GM19240 (cell line): Measurements from ENCODE around the gene FAM53C.
"Not testable (repeated sequence)": the region's sequence is repeated elsewhere in the genome, so short reads cannot be mapped to it uniquely, and the experiment has no call there.

Source experiments
- DNase-seq: peaks from one replicate; pipeline ENCODE4 v3.0.0; 2011; ENCODE audit warnings: low spot score; ENCODE audit not compliant: insufficient read length

FAM53C gene

DNA sequence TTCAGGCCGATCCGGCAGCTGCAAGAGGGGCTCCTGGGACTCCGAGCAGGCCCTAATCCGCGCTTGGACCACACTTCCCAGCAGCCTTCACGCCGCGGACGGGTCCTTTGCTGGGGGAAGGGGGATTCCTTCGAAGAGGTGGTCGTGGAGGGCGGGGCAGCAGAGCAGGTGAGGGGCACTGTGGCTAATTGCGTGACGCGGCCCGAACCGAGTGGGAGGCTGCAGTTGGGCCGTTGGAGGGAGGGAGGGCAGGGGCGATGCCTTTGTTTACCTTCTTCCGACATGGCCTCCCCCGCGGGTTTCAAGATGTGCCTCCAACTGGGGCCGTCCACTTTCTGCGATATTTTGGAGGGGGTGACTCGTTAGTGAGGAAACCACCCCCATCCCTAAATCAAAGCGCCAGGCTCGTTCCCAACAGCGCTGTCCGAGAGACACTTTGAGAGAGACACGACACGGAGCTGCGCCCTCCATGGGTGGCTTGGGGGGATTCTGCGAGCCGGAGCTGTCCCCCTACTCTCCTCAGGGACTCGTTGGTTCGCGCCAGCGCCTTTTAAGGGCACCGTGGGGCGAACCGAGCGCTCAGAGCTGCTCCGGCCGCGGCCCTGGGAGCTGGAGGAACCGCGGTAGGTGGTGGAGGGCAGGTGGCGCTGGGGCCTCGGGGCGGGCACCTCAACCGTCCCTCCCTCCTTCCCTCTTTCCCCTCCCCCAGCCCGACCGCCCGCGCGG, at the start of gene FAM53C:
TSS of gene FAM53C (plus strand) at position 582 of the 726 bp plus-strand sequence. CDS start 3,070 bp downstream, outside the sequence.
- peak; percentile 80 for DNase-seq

DNA sequence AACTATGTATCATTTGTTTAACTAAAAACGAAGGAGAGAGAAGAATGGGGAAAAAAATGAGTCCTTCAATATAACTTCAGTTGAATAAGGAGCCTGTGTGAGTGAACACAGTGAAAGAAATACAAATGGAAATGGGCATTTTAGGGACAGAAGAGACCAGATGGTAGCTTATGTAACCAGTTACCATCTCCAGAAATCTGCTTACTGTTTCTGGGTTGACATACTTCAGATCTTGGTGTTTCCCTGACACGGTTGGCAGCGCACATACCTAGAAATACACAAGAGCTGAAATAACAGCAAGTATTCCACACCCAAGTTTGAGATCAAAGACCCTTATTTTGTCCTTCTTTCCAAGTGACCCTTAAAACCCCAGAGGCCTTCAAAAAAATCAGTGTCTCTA, 48.8 kb upstream of the FAM53C start:
- no peak for DNase-seq

DNA sequence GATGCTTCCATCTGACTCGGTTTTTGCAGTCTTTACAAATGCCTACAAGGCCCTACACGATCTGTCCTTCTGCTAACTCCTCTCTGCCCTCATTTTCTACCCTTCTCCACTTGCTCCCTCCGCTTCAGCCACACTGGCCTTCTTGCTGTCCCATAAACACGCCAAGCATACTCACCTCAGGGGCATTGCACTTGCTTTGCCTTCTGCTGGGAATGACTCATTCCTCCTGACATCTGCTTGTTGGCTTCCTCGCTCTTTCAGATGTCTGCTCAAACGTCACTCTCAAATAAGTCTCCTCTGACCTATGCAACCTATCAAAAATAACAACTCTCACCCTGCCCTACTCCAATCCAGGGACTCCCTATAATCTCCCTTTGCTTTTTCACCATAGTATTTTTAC, 34.7 kb upstream of the FAM53C start:
- DNase-seq, result no peak

DNA sequence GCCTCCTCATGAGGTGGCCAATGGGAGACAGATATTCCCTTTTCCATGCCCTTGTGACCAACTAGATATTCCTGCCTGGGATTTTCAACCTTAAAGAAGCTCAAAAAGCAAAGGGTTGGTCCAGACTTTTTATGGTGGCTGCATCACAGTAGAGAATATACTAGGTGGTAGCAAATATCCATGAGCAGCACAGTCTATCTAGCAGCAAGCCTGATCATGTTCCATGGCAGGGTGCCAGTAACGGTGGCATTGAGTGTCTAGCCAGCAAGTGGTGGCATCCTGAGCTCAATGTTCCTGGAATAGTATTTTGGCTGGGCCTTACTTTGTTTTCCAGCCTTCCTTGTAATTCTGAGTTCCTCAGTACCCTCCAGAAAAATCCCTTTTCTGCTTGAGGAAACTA, 32.3 kb upstream of the FAM53C start:
- DNase-seq, result no peak

DNA sequence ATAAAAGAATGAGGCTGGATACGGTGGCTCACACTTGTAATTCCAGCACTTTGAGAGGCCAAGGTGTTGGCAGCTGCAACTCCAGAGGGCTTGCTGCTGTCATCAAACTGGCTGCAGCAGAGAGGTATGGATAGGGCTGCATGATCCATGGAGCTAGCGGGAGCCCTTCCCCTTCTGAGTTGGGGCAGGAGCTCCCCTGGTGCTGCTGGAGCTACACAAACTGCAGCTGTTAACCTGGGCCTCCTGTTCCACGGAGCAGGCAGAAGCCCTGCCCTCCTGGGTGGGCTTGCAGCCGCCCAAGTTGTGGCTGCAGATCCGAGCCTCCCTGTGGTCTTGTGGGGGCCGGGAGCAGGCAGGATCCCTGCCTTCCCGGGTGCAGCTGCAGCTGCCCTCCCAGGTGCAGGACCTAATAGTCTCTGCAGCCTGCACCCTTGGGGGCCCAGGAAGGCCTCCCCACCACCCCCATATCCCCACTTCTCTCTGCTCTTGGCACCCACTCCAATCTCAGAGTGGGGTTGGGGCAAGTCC, 22.3 kb upstream of the FAM53C start:
- DNase-seq, result no peak

DNA sequence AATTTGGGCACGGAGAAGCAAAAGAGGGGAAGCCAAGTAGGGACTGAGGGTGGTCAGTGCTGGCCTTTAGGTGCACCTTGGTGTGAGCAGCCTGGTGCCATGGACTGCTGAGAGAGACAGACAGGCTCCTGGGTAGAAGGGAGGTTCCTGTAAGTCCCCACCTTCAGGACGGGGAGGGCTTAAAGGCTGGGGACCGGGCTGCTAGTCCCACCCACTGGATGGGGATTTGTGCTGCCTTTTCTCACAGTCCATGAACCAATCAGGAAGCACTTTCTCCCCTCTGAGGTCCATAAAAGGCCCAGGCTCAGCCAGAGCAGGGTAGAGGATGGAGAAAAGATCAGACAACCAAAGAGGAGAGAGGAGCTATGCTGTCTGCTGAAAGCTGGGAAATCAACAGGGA, 21.7 kb upstream of the FAM53C start:
- DNase-seq, result no peak

DNA sequence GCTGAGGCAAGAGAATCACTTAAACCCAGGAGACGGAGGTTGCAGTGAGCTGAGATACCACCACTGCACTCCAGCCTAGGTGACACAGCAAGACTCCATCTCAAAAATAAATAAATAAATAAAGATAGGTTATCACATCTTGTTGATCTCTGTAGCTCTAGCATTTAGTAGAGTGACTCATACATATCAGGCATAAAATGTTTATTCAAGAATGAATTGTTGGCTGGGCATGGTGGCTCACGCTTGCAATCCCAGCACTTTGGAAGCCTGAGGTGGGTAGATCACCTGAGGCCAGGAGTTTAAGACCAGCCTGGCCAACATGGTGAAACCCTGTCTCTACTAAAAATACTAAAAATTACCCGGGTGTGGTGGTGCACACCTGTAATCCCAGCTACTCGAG, 19.9 kb upstream of the FAM53C start:
- not testable (repeated sequence) for DNase-seq

DNA sequence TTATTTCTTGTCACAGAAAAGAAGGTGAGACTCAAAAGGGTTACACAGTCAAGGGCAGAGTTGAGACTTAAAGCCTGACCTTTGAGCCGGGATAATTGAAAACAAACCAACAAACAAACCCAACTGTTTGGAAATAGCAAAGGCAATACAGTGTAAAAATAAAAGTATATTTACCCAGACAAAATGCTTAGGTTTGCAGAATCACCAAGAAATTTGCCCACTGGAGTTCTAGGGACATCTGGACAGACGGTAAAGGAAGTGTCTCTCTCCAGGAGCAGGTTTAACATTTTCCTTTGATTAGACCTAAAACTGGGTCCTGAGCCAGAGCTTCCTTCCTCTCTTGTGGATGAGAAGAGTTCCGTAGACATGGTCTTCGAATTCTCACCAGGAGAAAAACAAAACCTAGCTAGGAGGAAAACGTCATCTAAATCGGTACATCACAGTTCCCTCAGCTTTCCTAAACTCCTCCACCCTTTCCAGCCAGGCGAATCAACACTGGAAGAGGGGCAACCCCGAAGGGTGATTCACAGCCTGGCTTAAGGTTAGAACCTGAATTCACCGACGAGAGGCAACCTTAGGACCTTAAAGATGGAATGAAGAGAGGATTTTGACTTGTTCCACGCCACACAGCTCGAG, 7.1 kb upstream of the FAM53C start:
- DNase-seq, result no peak

DNA sequence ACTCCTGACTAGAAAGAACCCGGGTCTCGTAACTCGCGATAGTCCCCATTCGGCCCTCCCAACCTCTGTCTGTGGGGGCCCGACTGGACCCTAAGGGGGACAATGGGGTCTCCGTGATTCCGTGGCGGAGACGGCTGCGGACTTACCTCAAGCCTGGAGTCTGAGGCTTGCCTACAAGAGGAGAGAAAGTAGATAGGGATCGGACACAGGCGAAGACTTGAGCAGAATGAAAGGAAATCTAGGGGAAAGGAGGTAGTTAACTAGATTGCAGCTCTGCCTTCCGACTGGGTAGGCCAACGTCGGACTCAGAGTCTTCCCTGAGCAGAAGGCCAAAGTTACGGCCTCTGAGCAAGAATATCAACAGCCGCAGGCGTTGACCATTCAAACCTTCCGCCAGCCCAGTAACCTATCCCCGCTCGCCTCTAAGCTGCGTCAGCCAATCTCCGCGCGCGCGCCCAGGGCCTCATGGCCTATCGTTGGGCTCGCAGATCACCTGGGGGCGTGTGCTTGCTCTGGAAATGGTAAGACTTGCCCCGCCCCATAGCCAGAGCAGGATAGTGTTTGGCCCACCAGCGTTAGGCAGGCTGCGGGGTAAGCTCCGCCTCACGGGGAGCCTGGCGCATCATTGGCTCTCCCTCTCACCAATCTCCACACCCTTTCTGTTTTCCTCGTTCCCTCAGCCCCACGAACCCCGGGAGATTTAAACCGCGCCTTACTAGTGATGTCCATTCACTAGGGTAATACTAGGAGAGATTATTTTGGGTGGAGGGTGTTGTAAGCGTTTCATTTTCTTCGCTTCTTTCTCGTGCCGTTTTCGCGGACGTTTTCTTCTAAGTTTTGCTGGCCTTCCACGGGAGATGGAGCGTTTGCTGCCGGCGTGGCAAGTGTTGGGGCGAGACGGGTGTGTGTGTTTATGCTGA, 6.4 kb upstream of the FAM53C start, which contains the start of gene CDC25C:
TSS of gene CDC25C (minus strand) at position 356 of the 920 bp plus-strand sequence. CDS start 624 bp downstream, outside the sequence.
- peak; percentile 99 for DNase-seq

DNA sequence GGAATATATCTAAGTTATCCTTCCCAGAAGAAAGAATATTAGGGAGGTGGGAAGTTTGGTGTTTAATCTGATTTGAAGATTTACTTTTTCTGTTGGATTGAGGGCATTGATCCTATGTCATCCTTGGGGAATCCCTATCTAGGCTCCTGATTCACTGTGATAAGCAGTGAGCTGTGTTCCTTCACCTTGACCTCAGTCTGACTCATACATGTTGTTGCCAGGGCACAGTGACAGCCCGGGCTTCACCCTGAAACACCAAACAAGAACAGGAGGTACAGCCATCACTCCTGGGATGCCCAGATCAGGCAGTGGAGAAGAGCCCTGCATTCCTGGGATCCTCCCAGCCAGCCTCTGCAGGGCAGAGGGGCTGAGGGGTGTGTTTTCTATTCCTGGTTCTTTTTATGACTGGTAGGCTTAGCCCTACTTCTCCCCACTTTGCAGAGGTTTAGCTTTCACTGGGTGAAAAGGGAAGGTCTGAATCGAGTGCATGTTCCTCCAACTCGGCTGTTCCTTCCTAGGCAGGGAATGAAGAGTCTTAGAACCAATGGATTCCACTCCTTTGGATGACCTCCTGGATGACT, 3.1 kb upstream of the FAM53C start:
- DNase-seq, result no peak

DNA sequence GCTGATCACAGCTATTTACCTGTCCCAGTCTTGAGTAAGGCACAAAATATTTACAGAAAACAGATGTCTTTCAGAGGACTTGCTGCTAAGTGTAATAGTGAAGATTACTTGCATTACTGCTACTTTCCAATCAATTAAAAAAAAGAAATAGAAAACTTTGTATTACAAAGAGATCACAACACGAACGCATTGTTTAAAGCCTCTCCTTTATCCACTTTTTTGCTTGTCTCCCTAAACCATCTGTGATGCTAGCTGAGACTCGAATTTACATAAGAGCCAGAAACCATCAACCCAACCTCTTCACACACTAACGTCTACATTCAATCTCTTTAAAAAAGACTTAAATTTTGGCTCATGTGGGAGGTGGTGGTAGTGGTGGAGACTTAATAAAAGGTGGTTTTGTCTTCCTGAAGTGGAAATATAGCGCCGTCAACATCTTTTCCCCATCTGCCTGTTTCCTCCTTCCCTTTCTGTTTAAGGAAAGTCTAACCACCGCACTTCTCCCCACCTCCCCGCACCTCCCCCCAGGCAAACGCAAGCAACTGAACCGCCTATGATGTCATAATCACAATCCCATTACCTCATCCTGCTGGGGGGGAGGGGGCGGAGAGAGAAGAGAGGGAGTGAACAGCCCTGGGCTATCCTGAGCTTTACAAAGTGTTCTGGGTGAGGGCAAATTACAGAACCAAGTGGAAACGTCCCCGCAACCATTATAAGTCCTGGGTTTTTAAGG, 948 bp upstream of the FAM53C start:
- DNase-seq, result no peak

DNA sequence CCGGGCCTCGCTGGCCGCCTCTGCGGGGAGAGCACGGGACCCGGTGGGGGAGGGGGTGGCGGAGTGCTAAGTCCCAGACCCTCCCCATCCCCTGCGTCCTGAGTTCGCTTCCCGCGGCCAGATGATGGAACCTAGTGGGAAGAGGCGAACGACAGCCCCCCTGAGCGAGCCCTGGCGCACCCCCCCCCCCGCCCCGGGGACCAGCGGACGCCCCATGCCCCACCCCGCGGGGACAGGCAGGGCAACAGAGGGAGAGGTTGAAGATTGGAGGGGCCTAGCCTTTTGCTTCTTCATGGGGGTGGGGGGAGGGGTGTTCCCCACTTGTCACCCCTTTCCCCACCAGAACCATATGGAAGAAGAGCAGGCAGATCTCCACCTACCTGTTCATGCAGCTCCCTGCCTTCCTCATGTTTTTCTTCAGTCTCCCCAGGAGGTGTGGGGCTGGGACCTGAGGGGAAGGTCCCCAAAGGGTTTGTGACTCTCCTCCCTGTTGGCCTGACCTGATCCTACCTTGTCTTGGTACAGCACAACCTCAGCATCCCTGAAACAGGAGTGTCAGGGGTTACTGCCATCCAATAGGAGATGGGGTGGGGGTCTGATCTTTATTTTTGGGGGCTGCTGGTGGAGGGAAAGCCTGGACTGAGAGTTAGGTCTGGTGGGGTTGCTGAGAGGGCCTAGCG, 485 bp downstream of the FAM53C start:
- no peak for DNase-seq

DNA sequence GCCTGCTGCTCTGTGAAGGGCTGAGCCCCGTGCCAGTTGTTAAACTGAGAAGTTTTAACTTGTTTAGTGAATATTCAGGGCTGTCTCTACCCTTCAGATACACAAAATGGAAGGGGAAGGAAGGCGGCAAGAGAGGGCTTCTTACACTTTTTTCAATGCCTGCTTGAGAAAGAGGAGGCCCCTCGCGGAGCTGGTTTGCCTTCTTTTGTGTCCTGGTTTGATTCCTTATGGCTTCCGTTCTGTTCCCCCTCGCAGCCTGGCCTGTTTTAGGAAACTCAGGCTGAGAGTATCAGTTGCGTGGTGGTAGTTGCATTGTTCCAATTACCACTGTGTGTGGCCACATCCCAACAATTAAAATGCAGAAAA, 1.0 kb downstream of the FAM53C start:
- no peak for DNase-seq

DNA sequence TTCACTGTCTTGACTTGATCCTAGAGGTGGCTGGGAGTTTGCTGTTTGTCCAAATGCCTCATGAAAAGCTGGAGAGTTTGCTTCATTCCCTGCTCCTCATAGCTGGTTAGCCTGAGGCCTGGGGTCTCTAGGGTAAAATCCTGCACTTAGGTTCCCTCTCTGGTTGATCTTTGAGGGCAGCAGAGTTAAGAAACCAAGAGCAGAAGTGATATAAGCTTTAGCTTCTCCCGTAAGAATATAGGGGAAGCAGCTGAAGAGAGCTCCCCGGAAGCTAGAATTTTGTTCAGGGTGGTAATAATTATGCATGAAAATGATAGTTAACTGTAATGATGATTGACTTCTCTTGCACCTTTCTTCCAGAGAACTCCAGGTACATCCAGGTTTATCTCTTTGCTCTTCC, 1.4 kb downstream of the FAM53C start:
- DNase-seq, result no peak

DNA sequence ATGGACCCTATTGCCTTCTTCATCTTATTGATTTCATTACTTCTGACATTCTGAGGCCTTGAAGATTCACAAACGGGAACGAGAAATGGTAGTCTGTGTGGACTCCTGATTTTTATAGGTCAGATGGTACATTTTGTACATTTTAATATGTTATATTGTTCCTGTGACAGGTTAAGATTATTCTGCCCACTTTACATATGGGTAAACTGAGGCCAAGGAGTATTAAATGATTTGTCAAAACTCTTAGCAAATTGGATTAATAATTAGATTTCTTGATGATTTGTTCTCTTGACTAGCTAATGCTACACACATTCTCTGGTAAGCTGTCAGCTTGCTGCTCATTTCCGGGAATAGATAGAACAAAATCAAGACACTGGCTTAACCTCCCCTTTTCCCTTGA, 1.9 kb downstream of the FAM53C start:
- no peak for DNase-seq

DNA sequence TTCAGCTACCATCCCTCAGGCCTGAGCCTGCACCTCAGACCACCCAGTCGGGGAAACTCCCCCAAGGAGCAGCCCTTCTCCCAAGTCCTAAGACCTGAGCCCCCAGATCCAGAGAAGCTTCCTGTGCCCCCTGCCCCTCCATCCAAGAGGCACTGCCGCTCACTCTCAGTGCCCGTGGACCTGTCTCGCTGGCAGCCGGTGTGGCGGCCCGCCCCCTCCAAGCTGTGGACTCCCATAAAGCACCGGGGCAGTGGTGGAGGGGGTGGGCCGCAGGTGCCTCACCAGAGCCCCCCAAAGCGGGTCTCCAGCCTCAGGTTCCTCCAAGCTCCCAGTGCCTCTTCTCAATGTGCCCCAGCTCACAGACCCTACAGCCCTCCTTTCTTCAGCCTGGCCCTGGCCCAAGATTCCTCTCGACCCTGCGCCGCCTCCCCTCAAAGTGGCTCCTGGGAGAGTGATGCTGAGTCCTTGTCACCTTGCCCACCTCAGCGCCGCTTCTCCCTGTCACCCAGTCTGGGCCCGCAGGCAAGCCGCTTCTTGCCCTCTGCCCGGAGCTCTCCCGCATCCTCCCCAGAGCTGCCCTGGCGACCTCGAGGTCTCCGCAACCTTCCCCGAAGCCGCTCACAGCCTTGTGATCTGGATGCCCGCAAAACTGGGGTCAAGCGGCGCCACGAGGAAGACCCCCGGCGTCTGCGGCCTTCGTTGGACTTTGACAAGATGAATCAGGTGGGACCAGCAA, 7.0 kb downstream of the FAM53C start:
- no peak for DNase-seq

DNA sequence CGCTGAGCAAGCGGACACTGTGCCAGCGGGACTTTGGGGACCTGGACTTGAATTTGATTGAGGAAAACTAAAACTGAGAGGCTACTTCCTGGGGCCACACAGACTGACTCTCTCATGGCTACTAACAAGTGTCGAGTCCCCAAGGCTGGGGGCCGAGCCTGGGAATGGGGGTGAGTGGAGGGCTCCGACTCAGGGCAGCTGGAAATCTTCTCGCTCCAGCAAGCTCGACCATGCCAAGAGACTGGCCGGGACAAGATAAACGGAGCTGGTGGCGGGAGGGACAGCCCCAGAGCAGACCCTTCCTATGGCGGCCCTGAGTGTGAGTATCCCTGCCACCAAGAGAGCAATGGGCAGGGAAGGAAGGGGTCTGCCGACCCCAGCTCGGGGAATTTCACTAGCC, 8.8 kb downstream of the FAM53C start:
- no peak for DNase-seq

DNA sequence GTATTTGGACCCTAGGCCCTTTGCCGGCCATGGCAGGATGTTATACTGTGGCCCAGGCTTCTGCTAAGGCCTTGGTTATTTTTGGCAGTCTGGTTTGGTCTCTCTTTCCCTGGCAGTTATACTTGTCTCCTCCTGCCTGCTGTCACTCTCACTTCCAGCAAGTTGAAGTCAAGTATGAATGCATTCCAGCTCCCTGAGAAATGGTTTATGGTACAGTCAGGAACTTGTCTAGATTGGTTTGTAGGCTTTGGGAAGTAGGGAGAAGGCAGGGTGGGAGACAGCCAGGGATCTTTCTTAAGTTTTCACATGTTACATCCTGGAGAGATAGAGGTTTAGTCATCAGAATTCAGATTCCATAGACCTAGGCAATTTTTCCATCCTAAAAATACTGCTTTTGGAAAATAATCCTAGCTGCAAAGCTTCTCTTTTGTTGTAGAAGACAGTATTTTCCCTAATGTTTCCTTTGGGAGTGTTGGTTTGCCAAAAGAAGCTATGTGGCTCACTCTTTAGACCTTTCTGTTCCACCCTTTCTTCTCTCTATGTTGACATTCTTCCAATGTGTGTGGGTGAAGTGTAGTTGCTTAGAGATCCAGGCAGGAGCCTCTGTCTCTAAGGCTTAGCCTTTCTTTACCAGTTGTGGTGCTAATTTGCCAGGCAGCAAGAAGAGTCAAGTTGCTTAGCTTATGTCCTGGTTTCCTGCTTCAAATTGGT, 11.9 kb downstream of the FAM53C start:
- no peak for DNase-seq

DNA sequence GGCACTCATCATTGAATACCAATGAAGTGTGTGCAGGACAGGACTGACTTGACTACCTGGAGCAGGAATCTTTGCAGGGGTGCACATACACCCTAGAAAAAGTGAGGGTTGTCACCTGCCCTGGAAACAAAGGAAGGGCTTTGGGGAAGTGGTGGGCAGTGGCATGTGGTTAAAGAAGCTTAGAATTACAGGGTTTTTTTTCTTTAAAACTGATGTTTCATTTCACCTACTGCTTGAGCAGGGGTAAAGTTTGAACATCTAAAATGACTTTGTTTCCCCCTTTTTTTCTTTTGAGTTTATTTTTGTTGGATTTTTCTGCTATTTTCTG, 12.5 kb downstream of the FAM53C start:
- DNase-seq, result no peak
